ENCODE data around the gene MRPL52.
A peak's percentile ranks its signal among the peaks of the same experiment; 100 is the strongest.
"Not testable (repeated sequence)": the region's sequence is repeated elsewhere in the genome, so short reads cannot be mapped to it uniquely, and the experiment has no call there.

Gene MRPL52

GRCh38 chr14:22811722-22812121 lies 18.0 kb upstream of the MRPL52 start:
- no peak for DNase-seq

- no peak for DNase-seq
These were observed 16.9 kb upstream of the MRPL52 start for GRCh38 chr14:22812744-22813143.

- DNase-seq = no peak
These were observed 16.5 kb upstream of the MRPL52 start for GRCh38 chr14:22813145-22813544.

GRCh38 chr14:22814373-22814772 lies 15.3 kb upstream of the MRPL52 start:
- DNase-seq = no peak

GRCh38 chr14:22814941-22815713 lies 14.6 kb upstream of the MRPL52 start, which contains the start of gene SLC7A7:
SLC7A7 (minus strand) TSS chr14:22815435; CDS start chr14:22813398, 2,037 bp downstream.
- DNase-seq = no peak

GRCh38 chr14:22819151-22819988 lies 10.3 kb upstream of the MRPL52 start:
- DNase-seq = no peak

GRCh38 chr14:22820731-22821130 lies 9.0 kb upstream of the MRPL52 start:
- no peak for DNase-seq

GRCh38 chr14:22821193-22822015 lies 8.3 kb upstream of the MRPL52 start:
- DNase-seq = no peak

- DNase-seq = no peak
These were observed 7.6 kb upstream of the MRPL52 start for GRCh38 chr14:22822016-22822570.

GRCh38 chr14:22822571-22823098 lies 7.1 kb upstream of the MRPL52 start:
- peak; percentile 78 for DNase-seq

GRCh38 chr14:22824711-22825359 lies 4.9 kb upstream of the MRPL52 start:
- peak; percentile 30 for DNase-seq

GRCh38 chr14:22829076-22829660 lies 519 bp upstream of the MRPL52 start:
- not testable (repeated sequence) for DNase-seq

GRCh38 chr14:22830443-22831010 lies 840 bp downstream of the MRPL52 start:
- no peak for DNase-seq

- no peak for DNase-seq
These were observed 5.8 kb downstream of the MRPL52 start for GRCh38 chr14:22835505-22835904.

- DNase-seq = no peak
These were observed 6.8 kb downstream of the MRPL52 start, which contains the start of gene MMP14 for GRCh38 chr14:22836301-22837113. MMP14 (plus strand) TSS chr14:22836585; CDS start chr14:22836818, 233 bp downstream.

- DNase-seq = peak; percentile 45
These were observed 7.5 kb downstream of the MRPL52 start for GRCh38 chr14:22837114-22837749.

GRCh38 chr14:22837750-22838538 lies 8.3 kb downstream of the MRPL52 start:
- DNase-seq = no peak

- no peak for DNase-seq
These were observed 8.9 kb downstream of the MRPL52 start for GRCh38 chr14:22838631-22839041.
